OCI-LY7 (cell line): ENCODE data around the gene FAM107B. TPM values are rescaled to one million over a fixed set of nuclear protein-coding genes. Genes with fewer than 3 reads are reported as not detected.

Experiments
- BruUV-seq: library from RNA; stranded (reverse); fragments of 400-500 nt; replicated peaks from 2 replicates; lab custom pipeline; 2021; lab: Mats Ljungman, UMichigan
- CTCF ChIA-PET: fragments of 300-600 bp; sonication (Branson Sonifier 250); formaldehyde crosslinking; loops from one replicate; lab custom pipeline; 2022; ENCODE audit warnings: antibody characterized with exemption; ENCODE audit not compliant: unreplicated experiment; lab: Charles Lee
- POLR2A ChIA-PET: fragments of 300-600 bp; sonication (Branson Sonifier 250); formaldehyde crosslinking; loops from one replicate; lab custom pipeline; 2022; ENCODE audit warnings: antibody characterized with exemption; lab: Charles Lee
- DNase-seq: peaks from one replicate; pipeline ENCODE4 v3.0.0-alpha.2; 2015; ENCODE audit warnings: low spot score
- H2AFZ ChIP-seq: fragments of 200-600 bp; sonication (generic), shearing (Covaris generic); 2 replicates; pipeline ENCODE4 v1.6.1; 2014; ENCODE audit warnings: mild to moderate bottlenecking, antibody characterized with exemption, low read length, moderate library complexity
- H3K27ac ChIP-seq: fragments of 200-600 bp; sonication (generic); 2 replicates; pipeline ENCODE4 v1.5.1; 2014; ENCODE audit warnings: mixed run types, low read depth, mild to moderate bottlenecking, moderate library complexity, low read length, inconsistent platforms; ENCODE audit not compliant: poor library complexity, severe bottlenecking
- H3K36me3 ChIP-seq: fragments of 200-600 bp; sonication (generic); 2 replicates; pipeline ENCODE4 v1.6.1; 2014; ENCODE audit warnings: mild to moderate bottlenecking, antibody characterized with exemption, low read length, moderate library complexity, mixed read lengths; ENCODE audit not compliant: insufficient read depth
- H3K4me1 ChIP-seq: fragments of 200-600 bp; sonication (generic); 2 replicates; pipeline ENCODE4 v1.5.1; 2014; ENCODE audit warnings: mild to moderate bottlenecking, low read length; ENCODE audit not compliant: insufficient read depth, poor library complexity, severe bottlenecking
- H3K4me2 ChIP-seq: fragments of 200-600 bp; sonication (generic); 2 replicates; pipeline ENCODE4 v1.6.1; 2014; ENCODE audit warnings: mild to moderate bottlenecking, low read length
- H3K4me3 ChIP-seq: fragments of 200-600 bp; sonication (generic); 2 replicates; pipeline ENCODE4 v1.5.1; 2014; ENCODE audit warnings: mild to moderate bottlenecking, low read depth, low read length; ENCODE audit not compliant: poor library complexity, severe bottlenecking
- H3K79me2 ChIP-seq: fragments of 200-600 bp; sonication (generic); 2 replicates; pipeline ENCODE4 v1.6.1; 2016; ENCODE audit warnings: low read depth, mild to moderate bottlenecking, low read length, moderate library complexity, mixed read lengths; ENCODE audit not compliant: insufficient read depth
- H3K9me2 ChIP-seq: fragments of 200-600 bp; sonication (generic); 2 replicates; pipeline ENCODE4 v1.6.1; 2016; ENCODE audit warnings: mild to moderate bottlenecking, low read length, mixed read lengths; ENCODE audit not compliant: insufficient read depth
- H3K9me3 ChIP-seq: fragments of 200-600 bp; sonication (generic); 2 replicates; pipeline ENCODE4 v1.6.1; 2014; ENCODE audit warnings: mild to moderate bottlenecking, mixed run types, low read length, mixed read lengths
- H4K20me1 ChIP-seq: fragments of 200-600 bp; sonication (generic); 2 replicates; pipeline ENCODE4 v1.6.1; 2014; ENCODE audit warnings: mild to moderate bottlenecking, antibody characterized with exemption, low read length, moderate library complexity, mixed read lengths; ENCODE audit not compliant: insufficient read depth
- EZH2phosphoT487 ChIP-seq: fragments of 200-600 bp; sonication (generic); IDR thresholded peaks from 2 replicates; pipeline ENCODE4 v1.6.1; 2018; ENCODE audit warnings: low read depth, borderline replicate concordance, mild to moderate bottlenecking, mixed run types, antibody characterized with exemption, low read length, moderate library complexity, mixed read lengths
- intact Hi-C: fragments of 100-400 bp; cut with micrococcal nuclease; formaldehyde crosslinking; loops from one replicate; pipeline ENCODE4 v1.10.0; 2022; ENCODE audit not compliant: unreplicated experiment
- total RNA-seq, 2 experiments: library from RNA; depleted of rRNA in 1 of 2; stranded (reverse); fragments of >200 nt in 1 of 2; shearing (Covaris generic) in 1 of 2; gene quantifications; 2 replicates each; pipeline ENCODE4 v1.2.3, GENCODE V29; 2014 to 2022
- TF ChIP-seq, protein P1 (sequence below): fragments of 200-600 bp; sonication (generic); conservative IDR thresholded peaks from 2 replicates; pipeline ENCODE4 v1.5.1; 2014; ENCODE audit warnings: mild to moderate bottlenecking, antibody characterized with exemption, low read length, moderate library complexity, mixed read lengths

FAM107B gene
- total RNA-seq, 2 experiments from 2014 or later, result 114 to 398 TPM

- H3K36me3 ChIP-seq, result peaks cover 91% of the 10 kb centered on the region
Observed at GRCh38 chr10:14545827-14546226, 228.9 kb downstream of the FAM107B start.

GRCh38 chr10:14543904-14544210 is 230.8 kb downstream of the FAM107B start:
- intact Hi-C loops, result no loop called here
- H3K9me2 ChIP-seq, result no peaks in the 10 kb centered on the region
- peak overlapping the region; percentile 11 for H3K27ac ChIP-seq
- H3K4me2 ChIP-seq, result no peak overlapping the region
- H3K36me3 ChIP-seq, result peaks cover 91% of the 10 kb centered on the region
- no peak for TF ChIP-seq EZH2phosphoT487
- TF ChIP-seq, protein P1, sequence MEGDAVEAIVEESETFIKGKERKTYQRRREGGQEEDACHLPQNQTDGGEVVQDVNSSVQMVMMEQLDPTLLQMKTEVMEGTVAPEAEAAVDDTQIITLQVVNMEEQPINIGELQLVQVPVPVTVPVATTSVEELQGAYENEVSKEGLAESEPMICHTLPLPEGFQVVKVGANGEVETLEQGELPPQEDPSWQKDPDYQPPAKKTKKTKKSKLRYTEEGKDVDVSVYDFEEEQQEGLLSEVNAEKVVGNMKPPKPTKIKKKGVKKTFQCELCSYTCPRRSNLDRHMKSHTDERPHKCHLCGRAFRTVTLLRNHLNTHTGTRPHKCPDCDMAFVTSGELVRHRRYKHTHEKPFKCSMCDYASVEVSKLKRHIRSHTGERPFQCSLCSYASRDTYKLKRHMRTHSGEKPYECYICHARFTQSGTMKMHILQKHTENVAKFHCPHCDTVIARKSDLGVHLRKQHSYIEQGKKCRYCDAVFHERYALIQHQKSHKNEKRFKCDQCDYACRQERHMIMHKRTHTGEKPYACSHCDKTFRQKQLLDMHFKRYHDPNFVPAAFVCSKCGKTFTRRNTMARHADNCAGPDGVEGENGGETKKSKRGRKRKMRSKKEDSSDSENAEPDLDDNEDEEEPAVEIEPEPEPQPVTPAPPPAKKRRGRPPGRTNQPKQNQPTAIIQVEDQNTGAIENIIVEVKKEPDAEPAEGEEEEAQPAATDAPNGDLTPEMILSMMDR, result no peak
- H3K4me3 ChIP-seq, result no peak overlapping the region
- no peaks in the 10 kb centered on the region for H3K9me3 ChIP-seq
- BruUV-seq, result no TSS peak
- peaks cover 27% of the 10 kb centered on the region; the same call in 1 of the 2 replicates for H4K20me1 ChIP-seq
- POLR2A ChIA-PET, result interaction anchor here (0.7 to 1.6 kb wide), 6 partner anchors 10 to 498 kb away, joined by 3 to 6 read pairs (median 4); partner anchors contain the start of genes CDNF, HSPA14 and MSANTD7
- H3K4me1 ChIP-seq, result peaks cover 46% of the 10 kb centered on the region
- DNase-seq, result no peak
- CTCF ChIA-PET, result no interaction called here
- no peak overlapping the region for H2AFZ ChIP-seq
- peaks cover 84% of the 10 kb centered on the region for H3K79me2 ChIP-seq

More at GRCh38 chr10:14545827-14546226, 228.9 kb downstream of the FAM107B start:
- Histone ChIP-seq H3K79me2 (peaks cover 91% of the 10 kb centered on the region), H4K20me1 (peaks cover 27% of the 10 kb centered on the region; the same call in 1 of the 2 replicates), H2AFZ (no peak overlapping the region), H3K4me3 (no peak overlapping the region), H3K27ac (peak overlapping the region; percentile 16), H3K4me2 (peak overlapping the region; percentile 40; the same call in 1 of the 2 replicates), H3K4me1 (peaks cover 46% of the 10 kb centered on the region), H3K9me3 (no peaks in the 10 kb centered on the region), H3K9me2 (no peaks in the 10 kb centered on the region)
- POLR2A ChIA-PET, result interaction anchor here (1.0 to 1.7 kb wide), 3 partner anchors 9 kb away, joined by 3 to 4 read pairs (median 4); no protein-coding TSS in a partner anchor
- BruUV-seq, result no TSS peak
- DNase-seq, result peak; percentile 40
- intact Hi-C loops, result no loop called here
- CTCF ChIA-PET, result no interaction called here
- no peak for TF ChIP-seq EZH2phosphoT487
- TF ChIP-seq, protein P1, result no peak
